ENCODE results near the gene OXCT2. TPM values are rescaled to one million over a fixed set of nuclear protein-coding genes. Genes with fewer than 3 reads are reported as not detected.

The OXCT2 gene
- polyA plus RNA-seq, 1 donor from 2014 or later, result not detected

DNA sequence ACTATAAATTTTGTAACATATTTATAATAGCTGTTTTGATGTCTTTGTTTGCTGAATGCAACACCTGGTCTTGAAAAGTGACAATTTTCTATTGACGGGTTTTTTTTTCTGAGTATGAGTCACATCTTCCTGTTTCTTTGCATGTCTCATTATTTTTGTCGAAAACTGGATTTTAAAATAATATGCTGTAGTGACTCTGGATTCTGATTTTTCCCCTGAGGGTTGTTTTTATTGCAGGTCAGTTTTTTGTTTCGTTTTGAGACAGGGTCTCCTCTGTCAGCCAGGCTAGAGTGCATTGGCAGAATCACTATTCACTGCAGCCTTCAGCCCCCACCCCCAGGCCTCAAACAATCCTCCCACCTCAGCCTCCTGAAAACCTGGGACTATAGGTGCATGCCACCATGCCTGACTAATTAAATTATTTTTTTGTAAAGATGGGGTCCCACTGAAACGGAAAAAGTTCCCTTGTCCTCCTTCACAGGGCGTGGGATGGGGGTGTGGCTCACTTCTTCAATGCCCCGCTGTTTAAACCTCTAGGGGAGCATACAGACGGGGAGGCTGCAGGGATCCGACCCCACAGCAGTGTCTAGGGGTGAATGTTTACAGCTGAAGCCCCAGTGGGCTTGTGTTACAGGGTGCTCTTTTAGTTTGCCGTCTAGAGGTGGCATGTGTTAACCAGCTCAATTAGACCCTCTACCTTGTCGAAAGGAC, 43.8 kb downstream of the OXCT2 start:
- no peak overlapping the region for H3K27ac ChIP-seq (ENCODE audit: low read length)
- H3F3A ChIP-seq (ENCODE audit: insufficient read depth, low read length, poor library complexity, severe bottlenecking), result no peaks in the 10 kb centered on the region
- no peaks in the 10 kb centered on the region for H3K9me2 ChIP-seq (ENCODE audit: insufficient read depth, low read length)
- no peak overlapping the region for H3K4me2 ChIP-seq (ENCODE audit: low read length)
- no peaks in the 10 kb centered on the region for H4K20me1 ChIP-seq (ENCODE audit: insufficient read depth)
- peaks cover 42% of the 10 kb centered on the region for H3K27me3 ChIP-seq (ENCODE audit: insufficient read depth, low read depth, low read length)
- no peak overlapping the region for H3K4me3 ChIP-seq (ENCODE audit: low read length)
- H3K9ac ChIP-seq (ENCODE audit: low read length), result no peak overlapping the region
- no peaks in the 10 kb centered on the region for H3K9me3 ChIP-seq (ENCODE audit: low read length)
- H3K36me3 ChIP-seq (ENCODE audit: insufficient read depth, low read length), result no peaks in the 10 kb centered on the region
- TF ChIP-seq POLR2AphosphoS5 (IDR thresholded peaks at IDR 0.05) (no peak), RAD21 (conservative IDR thresholded peaks at IDR 0.05) (no peak), SMC3 (conservative IDR thresholded peaks at IDR 0.05; ENCODE audit: poor library complexity) (no peak), EP300 (conservative IDR thresholded peaks at IDR 0.05; ENCODE audit: poor library complexity, severe bottlenecking) (no peak), EZH2 (IDR thresholded peaks at IDR 0.05; ENCODE audit: borderline replicate concordance, insufficient read depth, low read length, poor library complexity, severe bottlenecking) (no peak), TAF1 (IDR thresholded peaks at IDR 0.05; ENCODE audit: low read depth) (no peak), MXI1 (conservative IDR thresholded peaks at IDR 0.05; ENCODE audit: poor library complexity, severe bottlenecking) (no peak)
- TF ChIP-seq, protein P1, sequence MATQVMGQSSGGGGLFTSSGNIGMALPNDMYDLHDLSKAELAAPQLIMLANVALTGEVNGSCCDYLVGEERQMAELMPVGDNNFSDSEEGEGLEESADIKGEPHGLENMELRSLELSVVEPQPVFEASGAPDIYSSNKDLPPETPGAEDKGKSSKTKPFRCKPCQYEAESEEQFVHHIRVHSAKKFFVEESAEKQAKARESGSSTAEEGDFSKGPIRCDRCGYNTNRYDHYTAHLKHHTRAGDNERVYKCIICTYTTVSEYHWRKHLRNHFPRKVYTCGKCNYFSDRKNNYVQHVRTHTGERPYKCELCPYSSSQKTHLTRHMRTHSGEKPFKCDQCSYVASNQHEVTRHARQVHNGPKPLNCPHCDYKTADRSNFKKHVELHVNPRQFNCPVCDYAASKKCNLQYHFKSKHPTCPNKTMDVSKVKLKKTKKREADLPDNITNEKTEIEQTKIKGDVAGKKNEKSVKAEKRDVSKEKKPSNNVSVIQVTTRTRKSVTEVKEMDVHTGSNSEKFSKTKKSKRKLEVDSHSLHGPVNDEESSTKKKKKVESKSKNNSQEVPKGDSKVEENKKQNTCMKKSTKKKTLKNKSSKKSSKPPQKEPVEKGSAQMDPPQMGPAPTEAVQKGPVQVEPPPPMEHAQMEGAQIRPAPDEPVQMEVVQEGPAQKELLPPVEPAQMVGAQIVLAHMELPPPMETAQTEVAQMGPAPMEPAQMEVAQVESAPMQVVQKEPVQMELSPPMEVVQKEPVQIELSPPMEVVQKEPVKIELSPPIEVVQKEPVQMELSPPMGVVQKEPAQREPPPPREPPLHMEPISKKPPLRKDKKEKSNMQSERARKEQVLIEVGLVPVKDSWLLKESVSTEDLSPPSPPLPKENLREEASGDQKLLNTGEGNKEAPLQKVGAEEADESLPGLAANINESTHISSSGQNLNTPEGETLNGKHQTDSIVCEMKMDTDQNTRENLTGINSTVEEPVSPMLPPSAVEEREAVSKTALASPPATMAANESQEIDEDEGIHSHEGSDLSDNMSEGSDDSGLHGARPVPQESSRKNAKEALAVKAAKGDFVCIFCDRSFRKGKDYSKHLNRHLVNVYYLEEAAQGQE (IDR thresholded peaks at IDR 0.05; ENCODE audit: borderline replicate concordance), result no peak
- TF ChIP-seq, protein P2, sequence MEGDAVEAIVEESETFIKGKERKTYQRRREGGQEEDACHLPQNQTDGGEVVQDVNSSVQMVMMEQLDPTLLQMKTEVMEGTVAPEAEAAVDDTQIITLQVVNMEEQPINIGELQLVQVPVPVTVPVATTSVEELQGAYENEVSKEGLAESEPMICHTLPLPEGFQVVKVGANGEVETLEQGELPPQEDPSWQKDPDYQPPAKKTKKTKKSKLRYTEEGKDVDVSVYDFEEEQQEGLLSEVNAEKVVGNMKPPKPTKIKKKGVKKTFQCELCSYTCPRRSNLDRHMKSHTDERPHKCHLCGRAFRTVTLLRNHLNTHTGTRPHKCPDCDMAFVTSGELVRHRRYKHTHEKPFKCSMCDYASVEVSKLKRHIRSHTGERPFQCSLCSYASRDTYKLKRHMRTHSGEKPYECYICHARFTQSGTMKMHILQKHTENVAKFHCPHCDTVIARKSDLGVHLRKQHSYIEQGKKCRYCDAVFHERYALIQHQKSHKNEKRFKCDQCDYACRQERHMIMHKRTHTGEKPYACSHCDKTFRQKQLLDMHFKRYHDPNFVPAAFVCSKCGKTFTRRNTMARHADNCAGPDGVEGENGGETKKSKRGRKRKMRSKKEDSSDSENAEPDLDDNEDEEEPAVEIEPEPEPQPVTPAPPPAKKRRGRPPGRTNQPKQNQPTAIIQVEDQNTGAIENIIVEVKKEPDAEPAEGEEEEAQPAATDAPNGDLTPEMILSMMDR (IDR thresholded peaks at IDR 0.05; ENCODE audit: poor library complexity, severe bottlenecking), result no peak
- H2AFZ ChIP-seq (ENCODE audit: low read depth, low read length), result no peak overlapping the region
- H3K79me2 ChIP-seq (replicated peaks; ENCODE audit: insufficient read depth, low read length), result no peaks in the 10 kb centered on the region

DNA sequence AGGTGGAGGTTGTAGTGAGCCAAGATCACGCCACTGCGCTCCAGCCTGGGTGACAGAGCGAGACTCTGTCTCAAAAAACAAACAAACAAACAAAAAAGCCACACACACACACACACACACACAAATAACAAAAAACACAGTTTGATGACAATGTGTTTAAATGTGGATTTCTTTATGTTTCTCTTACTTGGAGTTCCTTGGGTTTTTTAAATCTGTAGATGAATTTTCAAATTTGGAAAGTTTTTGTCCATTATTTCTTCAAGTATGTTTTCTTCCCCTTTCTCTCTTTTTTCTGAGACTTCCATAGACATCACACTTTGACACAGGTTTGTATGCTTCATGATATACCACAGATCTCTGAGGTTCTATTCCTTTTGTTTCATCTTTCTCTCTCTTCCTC, 44.5 kb downstream of the OXCT2 start:
- Histone ChIP-seq H4K20me1 (ENCODE audit: insufficient read depth) (no peaks in the 10 kb centered on the region), H3K9me2 (ENCODE audit: insufficient read depth, low read length) (no peaks in the 10 kb centered on the region), H3K4me2 (ENCODE audit: low read length) (no peak overlapping the region), H3K27ac (ENCODE audit: low read length) (no peak overlapping the region), H2AFZ (ENCODE audit: low read depth, low read length) (no peak overlapping the region), H3F3A (ENCODE audit: insufficient read depth, low read length, poor library complexity, severe bottlenecking) (no peaks in the 10 kb centered on the region), H3K36me3 (ENCODE audit: insufficient read depth, low read length) (no peaks in the 10 kb centered on the region), H3K9ac (ENCODE audit: low read length) (no peak overlapping the region), H3K9me3 (ENCODE audit: low read length) (no peaks in the 10 kb centered on the region), H3K79me2 (replicated peaks; ENCODE audit: insufficient read depth, low read length) (no peaks in the 10 kb centered on the region), H3K27me3 (ENCODE audit: insufficient read depth, low read depth, low read length) (peaks cover 48% of the 10 kb centered on the region), H3K4me3 (ENCODE audit: low read length) (no peak overlapping the region)
- TF ChIP-seq, protein P2 (IDR thresholded peaks at IDR 0.05; ENCODE audit: poor library complexity, severe bottlenecking), result no peak
- TF ChIP-seq SMC3 (conservative IDR thresholded peaks at IDR 0.05; ENCODE audit: poor library complexity) (no peak), POLR2AphosphoS5 (IDR thresholded peaks at IDR 0.05) (no peak), MXI1 (conservative IDR thresholded peaks at IDR 0.05; ENCODE audit: poor library complexity, severe bottlenecking) (no peak), EP300 (conservative IDR thresholded peaks at IDR 0.05; ENCODE audit: poor library complexity, severe bottlenecking) (no peak), EZH2 (IDR thresholded peaks at IDR 0.05; ENCODE audit: borderline replicate concordance, insufficient read depth, low read length, poor library complexity, severe bottlenecking) (no peak), RAD21 (conservative IDR thresholded peaks at IDR 0.05) (no peak), TAF1 (IDR thresholded peaks at IDR 0.05; ENCODE audit: low read depth) (no peak)
- TF ChIP-seq, protein P1 (IDR thresholded peaks at IDR 0.05; ENCODE audit: borderline replicate concordance), result no peak
